HFF-Myc (cell line): Measurements from ENCODE around the gene TEX22.

Source experiments
- DNase-seq: peaks from one replicate; pipeline ENCODE4 v3.0.0-alpha.2; 2011; ENCODE audit warnings: low read depth; ENCODE audit errors: extremely low read depth
- H3K4me3 ChIP-seq: replicated peaks from 2 replicates; pipeline ENCODE4 v1.5.1; 2011; ENCODE audit warnings: low read depth, mild to moderate bottlenecking, control low read depth, low read length
- CTCF ChIP-seq: IDR thresholded peaks from 2 replicates; pipeline ENCODE4 v1.5.1; 2012; ENCODE audit warnings: mild to moderate bottlenecking, low read depth, low read length, control low read depth; ENCODE audit errors: missing control alignments

The TEX22 gene

GRCh38 chr14:105374389-105374788 is 23.9 kb upstream of the TEX22 start:
- TF ChIP-seq CTCF: no peak
- DNase-seq: no peak
- H3K4me3 ChIP-seq: no peak overlapping the region

GRCh38 chr14:105375635-105376057 is 22.7 kb upstream of the TEX22 start:
- TF ChIP-seq CTCF: no peak
- no peak overlapping the region for H3K4me3 ChIP-seq
- no peak for DNase-seq

DNA sequence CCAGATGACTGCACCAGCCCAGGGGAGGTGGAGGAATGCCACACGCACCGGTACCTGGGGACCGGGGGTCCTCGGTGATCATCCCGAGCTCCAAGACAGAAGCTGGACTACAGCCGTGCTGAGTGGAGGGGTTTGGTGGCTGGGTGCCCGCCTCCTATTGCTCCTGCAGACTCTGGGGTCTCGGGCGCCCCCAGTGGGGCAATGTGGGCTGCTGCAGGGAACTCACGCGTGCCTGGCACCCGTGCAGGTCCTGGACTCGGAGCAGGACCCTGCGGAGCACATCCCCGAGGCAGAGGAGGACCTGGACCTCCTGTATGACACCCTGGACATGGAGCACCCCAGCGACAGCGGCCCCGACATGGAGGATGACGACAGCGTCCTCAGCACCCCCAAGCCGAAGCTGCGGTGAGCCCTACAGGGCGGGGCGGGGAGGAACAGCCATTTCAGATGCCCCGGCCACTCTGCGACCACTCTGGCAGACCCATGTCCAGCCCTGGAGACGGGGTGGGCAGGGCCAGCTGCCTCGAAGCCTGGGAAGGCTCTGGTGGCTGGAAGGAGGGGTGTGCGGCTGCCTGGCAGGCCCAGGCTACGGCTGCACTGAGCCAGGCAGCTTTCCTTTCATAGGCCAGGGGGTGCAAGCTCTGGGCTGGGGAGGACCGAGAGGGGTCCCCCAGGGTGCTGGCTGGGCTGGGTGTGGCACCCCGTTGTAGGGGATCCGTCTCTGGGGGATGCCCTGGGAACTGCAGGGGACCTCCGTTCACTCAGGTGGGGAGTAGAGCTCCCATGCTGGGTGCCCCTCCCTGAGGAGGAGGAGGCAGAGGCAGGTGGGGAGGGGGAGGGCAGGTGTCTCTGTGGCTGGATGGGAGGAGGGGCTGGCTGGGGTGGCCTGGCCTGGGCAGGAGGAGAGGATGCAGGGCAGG is 21.6 kb upstream of the TEX22 start:
- no peak for DNase-seq
- H3K4me3 ChIP-seq: no peak overlapping the region
- TF ChIP-seq CTCF: no peak

GRCh38 chr14:105377555-105378182 is 20.7 kb upstream of the TEX22 start:
- TF ChIP-seq CTCF: no peak
- no peak for DNase-seq
- no peak overlapping the region for H3K4me3 ChIP-seq

GRCh38 chr14:105378199-105378598 is 20.1 kb upstream of the TEX22 start:
- no peak overlapping the region for H3K4me3 ChIP-seq
- no peak for TF ChIP-seq CTCF
- no peak for DNase-seq

GRCh38 chr14:105378873-105379685 is 19.3 kb upstream of the TEX22 start:
- no peak for DNase-seq
- TF ChIP-seq CTCF: no peak
- no peak overlapping the region for H3K4me3 ChIP-seq
